Measurements from ENCODE around the gene ACTR6.

The ACTR6 gene

DNA sequence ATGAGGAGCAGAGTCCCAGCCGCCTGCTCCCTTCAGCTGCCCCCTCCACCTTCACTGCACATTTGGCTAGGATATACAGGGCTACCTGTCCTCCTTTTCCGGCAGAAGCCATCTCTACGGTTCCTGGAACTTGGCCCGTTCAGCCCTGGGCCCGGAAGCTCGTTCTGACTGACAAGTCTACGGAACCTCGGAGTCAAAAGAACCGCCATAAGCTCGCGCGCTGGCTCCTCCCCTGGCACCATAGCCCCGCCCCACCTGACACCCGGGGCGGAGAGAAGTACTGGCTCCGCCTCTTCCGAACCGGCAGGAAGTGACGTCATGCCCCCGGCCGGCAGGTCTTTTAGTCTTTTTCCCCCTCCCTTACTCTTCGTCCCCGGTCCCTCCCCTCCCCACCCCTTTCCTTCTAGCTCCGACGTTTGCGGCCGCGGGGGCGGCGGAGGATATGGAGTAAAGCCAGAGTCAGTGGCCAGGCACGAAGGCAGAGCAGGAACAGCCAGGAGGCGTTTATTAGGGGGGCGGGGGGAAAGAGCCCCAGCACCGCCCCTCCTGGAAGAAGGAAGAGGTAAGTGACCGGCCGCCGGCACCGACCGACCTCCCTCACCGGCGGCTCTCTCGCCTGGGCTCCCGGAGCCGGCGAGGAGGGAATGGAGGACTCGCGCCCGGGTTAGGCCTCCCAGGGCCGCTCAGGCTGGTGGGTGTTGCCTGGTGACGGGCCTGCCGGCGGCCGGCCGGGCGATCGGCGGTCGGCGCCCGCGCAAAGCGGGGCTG lies 66.4 kb downstream of the ACTR6 start, which contains the start of the genes DEPDC4 and SCYL2:
Gene DEPDC4, minus strand, starts transcription at position 245 of the 768 bp plus-strand sequence. Its CDS starts 3 bp downstream, at position 242.
Gene SCYL2, plus strand, starts transcription at position 343 of the 768 bp plus-strand sequence. CDS start 15,794 bp downstream, outside the sequence.
- DNase-seq (ENCODE audit: low read depth), result peak; percentile 95

DNA sequence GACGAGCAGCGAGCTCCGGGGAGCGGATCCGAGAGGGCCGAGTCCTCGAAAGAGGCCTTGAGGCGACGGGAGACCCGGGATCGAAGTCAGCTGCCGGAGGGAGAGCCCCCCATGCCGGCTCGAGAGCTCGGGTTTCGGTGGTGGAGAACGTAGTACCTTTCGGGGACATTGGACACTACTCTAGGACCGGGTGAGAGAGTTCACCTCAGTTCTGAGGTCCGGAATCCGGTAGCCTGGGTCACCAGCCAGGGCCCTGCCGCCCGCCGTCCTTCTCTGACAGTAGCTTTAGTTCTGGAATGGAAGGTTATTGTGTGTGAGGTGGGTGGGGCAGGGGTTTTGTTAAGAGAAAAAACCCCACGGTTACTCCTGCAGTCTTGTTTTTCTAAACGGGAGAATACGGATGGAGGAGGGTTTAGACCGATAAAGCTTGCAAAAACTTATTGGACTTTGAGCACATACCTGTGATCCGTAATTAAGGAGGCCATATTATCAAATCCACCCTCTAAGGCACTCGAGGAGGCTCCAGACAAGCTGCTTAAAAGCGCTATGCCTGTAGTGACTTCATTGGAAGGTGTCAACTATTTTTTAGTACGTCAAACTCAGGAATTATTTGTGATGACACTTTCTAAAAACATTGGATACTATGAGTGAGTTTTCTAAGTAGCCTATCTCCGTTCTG lies 67.1 kb downstream of the ACTR6 start:
- DNase-seq (ENCODE audit: low read depth), result peak; percentile 10

DNA sequence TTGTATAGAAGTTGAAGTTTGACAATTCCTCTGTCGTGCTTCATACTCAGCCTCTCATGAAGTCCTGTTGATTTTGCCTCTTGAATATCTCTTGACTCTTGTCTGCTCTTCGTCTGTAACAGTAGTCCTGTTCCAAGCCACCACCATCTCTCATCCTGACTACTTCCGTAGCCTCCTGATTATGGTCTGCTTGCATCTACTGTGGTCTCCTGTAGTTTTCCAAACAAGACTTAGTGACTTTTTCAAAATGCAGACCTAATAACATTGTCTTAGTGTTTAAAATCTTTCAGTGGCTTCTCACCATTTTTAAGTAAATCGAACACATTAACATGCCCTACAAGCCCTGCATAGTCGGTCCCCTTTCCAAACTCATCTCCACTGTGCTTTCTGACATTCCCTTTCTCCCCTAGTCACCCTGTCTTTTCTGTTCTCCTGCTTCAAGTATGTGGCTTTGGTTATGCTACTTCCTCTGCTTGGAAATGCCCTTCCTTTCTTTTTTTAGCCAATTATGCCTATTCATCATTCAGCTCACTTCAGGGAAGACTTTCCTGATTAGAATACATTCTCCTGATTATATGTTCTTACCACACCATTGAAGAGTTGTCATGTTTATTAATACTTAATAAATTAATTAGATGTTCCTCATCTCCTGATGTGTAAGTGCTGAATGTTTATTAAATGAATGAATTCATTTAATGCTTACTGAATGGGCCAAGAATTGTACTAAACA lies 68.4 kb downstream of the ACTR6 start:
- DNase-seq (ENCODE audit: low read depth), result no peak

DNA sequence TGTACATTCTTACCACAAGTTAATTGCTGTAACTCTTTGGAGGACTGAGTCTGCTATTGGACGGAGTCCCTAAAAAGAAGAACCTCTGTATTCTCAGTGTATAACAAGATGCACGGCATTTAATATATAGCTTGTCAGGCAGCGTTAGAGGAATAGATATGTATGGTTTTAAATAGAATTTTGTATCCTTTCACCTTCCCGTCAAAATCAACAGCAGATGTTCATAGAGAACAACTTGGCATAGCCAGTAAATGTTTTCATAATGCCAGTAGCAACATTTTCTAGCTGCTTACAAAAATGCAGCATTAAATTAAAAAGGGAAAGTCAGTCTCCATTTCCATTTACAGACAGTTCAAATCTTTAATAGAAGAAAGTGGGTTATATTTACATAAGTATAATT lies 73.2 kb downstream of the ACTR6 start:
- no peak for DNase-seq (ENCODE audit: low read depth)
